ENCODE results near the gene TESK2.
"Not testable (repeated sequence)": the region's sequence is repeated elsewhere in the genome, so short reads cannot be mapped to it uniquely, and the experiment has no call there.

TESK2 gene

DNA sequence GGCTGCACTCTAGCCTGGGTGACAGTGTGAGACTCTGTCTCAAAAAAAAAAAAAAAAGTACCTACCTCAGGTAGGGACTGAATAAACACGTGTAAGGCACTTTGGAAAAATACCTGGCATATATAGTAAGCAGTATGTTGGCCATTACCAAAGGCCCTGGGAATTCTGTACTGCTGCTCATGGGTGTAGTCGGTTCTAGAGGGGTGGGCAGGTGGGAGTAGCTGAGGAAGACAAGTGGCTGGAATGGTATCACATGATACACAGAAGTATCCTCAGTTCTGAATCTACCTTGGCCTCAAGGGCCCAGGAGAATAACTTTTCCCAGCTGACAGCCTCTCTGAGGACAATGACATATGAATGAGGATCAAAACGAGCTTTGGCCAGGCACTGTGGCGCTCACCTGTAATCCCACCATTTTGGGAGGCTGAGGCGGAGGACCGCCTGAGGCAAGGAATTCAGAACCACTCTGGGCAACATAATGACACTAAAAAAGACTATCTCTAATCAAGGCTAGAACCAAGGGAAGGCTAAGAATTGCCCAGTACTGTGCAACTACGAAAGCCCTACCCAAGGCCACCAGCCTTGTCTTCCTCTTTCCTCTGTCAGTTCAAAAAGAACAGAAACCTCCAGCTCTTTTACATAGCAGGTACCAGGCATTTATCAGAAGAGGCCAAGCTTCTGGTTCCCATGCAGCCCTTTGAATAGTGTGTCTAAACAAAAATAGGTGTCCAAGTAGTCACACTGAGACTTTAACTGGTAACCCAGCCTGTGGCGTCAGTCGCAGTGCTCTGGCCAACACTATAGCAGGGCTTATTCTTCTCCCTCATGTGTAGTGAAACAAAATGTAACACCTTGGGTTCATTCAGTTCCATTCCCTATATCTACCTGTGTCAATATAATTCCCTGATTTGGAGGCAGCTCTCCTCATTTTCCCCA lies 19.3 kb upstream of the TESK2 start:
- DNase-seq (ENCODE audit: low spot score): no peak

GRCh38 chr1:45508295-45509151 lies 17.6 kb upstream of the TESK2 start:
- no peak for DNase-seq (ENCODE audit: low spot score)

GRCh38 chr1:45507893-45508292 lies 16.9 kb upstream of the TESK2 start:
- DNase-seq (ENCODE audit: low spot score): no peak

DNA sequence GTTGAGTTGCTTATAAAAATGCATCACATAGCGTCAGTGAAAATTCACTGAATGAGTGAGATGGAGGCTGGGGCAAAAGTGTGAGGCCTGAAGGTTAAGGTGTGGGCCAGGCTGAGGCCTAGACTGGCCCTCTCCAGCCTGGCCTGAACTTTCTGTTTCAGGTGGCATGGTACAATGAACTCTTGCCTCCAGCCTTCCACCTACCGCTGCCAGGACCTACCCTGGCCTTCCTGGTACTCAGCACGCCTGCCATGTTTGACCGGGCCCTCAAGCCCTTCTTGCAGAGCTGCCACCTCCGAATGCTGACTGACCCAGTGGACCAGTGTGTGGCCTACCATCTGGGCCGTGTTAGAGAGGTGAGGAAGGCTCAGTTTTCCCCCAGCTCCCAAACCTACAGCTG lies 16.2 kb upstream of the TESK2 start:
- DNase-seq (ENCODE audit: low spot score): no peak

DNA sequence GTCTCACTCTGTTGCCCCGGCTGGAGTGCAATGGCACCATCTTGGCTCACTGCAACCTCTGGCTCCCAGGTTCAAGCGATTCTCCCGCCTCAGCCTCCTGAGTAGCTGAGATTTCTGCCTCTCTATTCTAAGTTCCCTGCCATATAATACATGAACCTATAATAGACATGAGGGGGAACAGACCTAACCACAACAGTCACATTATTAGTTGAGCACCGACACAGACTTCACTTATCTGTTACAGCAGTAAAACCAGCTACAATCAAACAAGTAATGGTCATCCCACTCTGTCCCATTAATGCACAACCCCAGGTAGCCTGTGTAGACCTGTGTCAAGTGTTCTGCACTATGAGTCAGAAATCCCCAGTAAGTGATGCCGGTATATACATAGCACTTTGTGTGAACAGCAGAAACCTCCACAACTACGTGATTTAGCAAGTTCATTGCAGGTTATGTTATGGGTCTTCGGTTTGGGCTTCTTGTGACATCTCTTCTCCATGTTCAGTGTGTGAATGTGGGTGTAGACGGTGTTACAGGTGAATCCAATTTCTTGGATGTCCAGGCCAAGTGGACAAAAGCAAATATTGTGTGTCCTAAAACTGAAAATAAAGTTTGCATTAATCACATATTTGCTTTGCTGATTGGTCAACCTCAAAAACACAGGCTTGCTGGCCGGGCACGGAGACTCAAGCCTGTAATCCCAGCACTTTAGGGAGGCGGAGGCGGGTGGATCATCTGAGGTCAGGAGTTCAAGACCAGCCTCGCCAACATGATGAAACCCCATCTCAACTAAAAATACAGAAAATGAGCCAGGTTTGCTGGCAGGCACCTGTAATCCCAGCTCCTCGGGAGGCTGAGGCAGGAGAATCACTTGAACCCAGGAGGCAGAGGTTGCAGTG lies 12.7 kb upstream of the TESK2 start:
- no peak for DNase-seq (ENCODE audit: low spot score)

DNA sequence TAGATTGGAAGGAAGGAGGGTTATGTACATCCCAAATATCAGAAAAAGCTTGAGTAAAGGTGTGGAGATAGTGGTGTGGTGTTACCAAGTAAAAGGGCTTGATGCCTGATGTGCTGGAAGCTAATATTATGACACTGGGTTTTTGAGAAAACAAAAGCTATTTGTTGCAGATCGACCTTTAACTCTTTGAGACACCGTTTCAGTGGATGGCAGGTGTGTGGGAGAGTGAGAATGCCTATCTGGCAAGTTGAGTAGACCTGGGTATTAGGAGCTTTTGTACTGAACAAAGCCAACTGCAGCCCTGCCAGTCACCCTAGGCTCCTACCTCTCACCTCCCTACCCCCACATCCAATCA lies 10.5 kb upstream of the TESK2 start:
- no peak for DNase-seq (ENCODE audit: low spot score)

DNA sequence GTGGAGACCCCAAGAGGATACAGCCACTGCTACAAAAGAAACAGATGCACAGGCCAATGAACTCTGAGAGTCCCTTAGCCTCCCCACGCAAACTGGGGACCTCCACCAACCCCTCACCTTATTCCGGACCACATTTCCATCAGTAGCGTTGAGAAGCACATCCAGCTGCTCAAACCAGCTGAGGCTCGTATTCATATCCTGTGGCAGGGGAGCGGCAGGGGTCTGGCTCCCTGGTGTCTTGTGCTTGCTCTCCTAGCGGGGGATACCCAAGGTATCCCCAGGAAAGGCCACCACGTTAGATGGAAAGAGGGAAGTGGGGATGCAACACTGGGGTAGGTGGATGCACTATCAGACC lies 8.4 kb upstream of the TESK2 start:
- no peak for DNase-seq (ENCODE audit: low spot score)

GRCh38 chr1:45498279-45498678 lies 7.3 kb upstream of the TESK2 start:
- DNase-seq (ENCODE audit: low spot score): no peak

- peak; percentile 78 for DNase-seq (ENCODE audit: low spot score)
Measured at GRCh38 chr1:45493116-45493697, 2.2 kb upstream of the TESK2 start.

GRCh38 chr1:45492691-45493090 lies 1.7 kb upstream of the TESK2 start:
- DNase-seq (ENCODE audit: low spot score): no peak

- DNase-seq (ENCODE audit: low spot score): no peak
Measured at GRCh38 chr1:45491487-45492260, 711 bp upstream of the TESK2 start.

DNA sequence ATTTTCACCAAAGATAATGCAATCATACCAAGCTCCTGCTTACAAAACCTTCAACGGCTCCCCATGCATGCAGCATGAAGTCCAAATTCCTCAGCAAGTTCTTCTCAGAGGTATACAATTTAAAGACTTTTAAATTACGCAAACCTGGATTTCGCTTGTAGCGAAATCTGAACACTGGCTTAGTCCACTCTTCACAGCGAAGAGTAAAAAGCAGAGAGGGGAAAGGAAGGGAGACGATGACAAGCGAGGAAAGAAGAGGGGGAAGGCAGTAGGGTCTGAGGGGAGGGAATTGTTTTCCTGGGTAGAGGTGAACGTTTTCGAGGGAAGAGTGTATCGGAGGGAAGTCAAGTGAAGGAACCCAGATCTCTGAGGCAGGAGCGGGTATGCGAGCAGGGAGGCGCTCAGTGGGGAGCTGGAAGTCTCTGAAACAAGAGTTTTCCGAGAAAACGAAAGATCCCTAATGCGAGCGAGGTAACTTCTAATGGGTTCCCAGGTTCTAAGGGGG lies 790 bp downstream of the TESK2 start:
- DNase-seq (ENCODE audit: low spot score): no peak

- DNase-seq (ENCODE audit: low spot score): not testable (repeated sequence)
Measured at GRCh38 chr1:45489379-45489778, 1.6 kb downstream of the TESK2 start.

GRCh38 chr1:45488666-45489377 lies 2.1 kb downstream of the TESK2 start:
- no peak for DNase-seq (ENCODE audit: low spot score)

DNA sequence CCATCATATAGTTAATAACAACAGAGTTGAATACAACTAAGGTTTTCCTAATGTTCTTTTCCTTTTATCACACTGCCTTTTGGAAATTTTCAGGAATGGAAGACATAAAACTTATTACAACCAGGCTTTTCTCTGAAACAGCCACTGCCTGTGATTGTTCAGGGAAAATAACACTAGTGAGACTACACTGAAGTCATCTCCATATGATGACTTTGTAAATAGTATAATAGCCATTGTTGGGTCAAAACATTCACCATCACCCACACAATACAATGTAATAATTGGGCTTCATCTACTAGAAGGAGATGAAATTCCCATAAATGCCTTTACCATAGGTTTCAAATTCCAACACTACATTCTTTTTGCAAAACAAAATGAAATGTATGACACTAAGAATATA lies 5.0 kb downstream of the TESK2 start:
- DNase-seq (ENCODE audit: low spot score): peak; percentile 87

DNA sequence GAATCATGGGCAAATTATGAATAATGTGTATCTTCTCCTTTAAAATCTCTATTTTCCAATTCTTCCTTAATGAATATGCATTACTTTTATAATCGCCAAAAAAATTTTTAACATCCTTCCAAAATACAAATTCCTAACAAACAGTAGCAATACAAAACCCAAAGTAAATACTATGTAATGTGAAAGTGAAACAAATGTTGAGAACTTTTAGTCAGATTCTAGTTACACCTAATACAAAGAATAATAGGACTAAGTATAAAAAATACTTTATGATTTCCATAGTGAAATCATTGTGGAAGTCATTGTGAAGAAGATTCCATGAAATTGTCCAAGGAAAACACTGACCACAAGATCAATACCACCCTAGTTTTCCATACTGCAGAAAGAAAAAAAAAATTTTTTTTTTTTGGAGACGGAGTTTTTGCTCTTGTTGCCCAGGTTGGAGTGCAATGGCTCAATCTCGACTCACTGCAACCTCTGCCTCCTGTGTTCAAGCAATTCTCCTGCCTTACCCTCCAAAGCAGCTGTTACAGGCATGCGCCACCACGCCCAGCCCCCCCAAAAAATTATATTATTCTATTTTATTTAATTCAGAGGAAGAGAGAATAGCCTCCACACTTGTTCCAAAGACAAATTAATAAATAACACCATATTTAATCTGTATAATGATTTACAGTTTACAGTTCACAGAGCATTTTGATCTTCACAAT lies 11.8 kb downstream of the TESK2 start:
- DNase-seq (ENCODE audit: low spot score): no peak

- DNase-seq (ENCODE audit: low spot score): no peak
Measured at GRCh38 chr1:45478121-45478814, 12.7 kb downstream of the TESK2 start.

- no peak for DNase-seq (ENCODE audit: low spot score)
Measured at GRCh38 chr1:45477646-45478045, 13.3 kb downstream of the TESK2 start.

GRCh38 chr1:45474194-45474593 lies 16.8 kb downstream of the TESK2 start:
- DNase-seq (ENCODE audit: low spot score): not testable (repeated sequence)

Measured in pons (tissue), 1 donor.